ENCODE data around the gene TTLL11.

DNA sequence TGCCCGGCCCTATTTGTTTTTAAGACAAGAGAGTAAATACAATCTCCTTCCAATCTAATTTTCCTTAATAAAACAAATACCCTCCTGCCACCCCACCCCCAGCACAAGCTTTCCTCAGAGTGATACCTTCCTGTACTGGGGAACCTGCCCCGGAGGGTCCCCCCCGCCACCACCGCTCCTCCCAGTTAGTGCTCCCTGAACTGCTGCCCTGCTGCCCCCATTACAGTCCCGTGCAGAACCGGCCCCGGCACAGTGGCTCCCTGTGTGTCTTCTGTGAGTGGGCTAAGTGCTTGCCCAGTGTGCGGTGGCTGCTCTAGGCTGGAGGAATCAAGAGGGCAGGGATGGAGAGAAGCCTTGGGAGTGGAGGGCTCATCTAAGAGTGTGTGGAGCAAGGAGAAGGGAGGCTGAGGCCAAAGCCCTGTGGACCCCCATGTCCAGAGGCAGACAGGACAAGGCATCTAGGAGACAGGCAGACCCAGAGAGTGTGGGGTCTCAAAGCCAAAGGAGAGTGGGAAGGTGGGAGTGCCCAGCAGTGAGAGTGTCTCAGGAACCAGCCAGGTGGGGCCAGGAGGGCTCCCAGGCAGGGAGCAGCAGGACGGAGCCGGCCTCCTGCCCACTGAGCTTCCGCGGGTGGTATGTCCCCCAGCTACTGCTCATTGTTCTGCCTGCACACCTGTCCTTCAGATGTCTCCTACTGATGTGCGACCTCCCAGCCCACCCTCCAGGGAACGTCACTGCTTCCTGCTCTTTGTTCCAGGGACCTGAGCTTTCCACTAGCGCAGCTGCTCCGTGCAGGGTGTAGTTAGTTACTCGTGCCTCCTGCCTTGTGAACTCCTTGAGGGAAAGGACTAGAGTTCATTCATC lies 312.7 kb downstream of the TTLL11 start:
- TF ChIP-seq, protein P1, sequence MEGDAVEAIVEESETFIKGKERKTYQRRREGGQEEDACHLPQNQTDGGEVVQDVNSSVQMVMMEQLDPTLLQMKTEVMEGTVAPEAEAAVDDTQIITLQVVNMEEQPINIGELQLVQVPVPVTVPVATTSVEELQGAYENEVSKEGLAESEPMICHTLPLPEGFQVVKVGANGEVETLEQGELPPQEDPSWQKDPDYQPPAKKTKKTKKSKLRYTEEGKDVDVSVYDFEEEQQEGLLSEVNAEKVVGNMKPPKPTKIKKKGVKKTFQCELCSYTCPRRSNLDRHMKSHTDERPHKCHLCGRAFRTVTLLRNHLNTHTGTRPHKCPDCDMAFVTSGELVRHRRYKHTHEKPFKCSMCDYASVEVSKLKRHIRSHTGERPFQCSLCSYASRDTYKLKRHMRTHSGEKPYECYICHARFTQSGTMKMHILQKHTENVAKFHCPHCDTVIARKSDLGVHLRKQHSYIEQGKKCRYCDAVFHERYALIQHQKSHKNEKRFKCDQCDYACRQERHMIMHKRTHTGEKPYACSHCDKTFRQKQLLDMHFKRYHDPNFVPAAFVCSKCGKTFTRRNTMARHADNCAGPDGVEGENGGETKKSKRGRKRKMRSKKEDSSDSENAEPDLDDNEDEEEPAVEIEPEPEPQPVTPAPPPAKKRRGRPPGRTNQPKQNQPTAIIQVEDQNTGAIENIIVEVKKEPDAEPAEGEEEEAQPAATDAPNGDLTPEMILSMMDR (IDR thresholded peaks at IDR 0.05; ENCODE audit: low read depth, low read length, poor library complexity, severe bottlenecking): no peak
- no peak for TF ChIP-seq EZH2phosphoT487 (IDR thresholded peaks at IDR 0.05; ENCODE audit: borderline replicate concordance, low read length)

Measured in DOHH2 (cell line).